Vagina (tissue), 2 donors: ENCODE data around the gene TRIM13. TPM values are rescaled to one million over a fixed set of nuclear protein-coding genes. Genes with fewer than 3 reads are reported as not detected.
A peak's percentile ranks its signal among the peaks of the same experiment; 100 is the strongest.
"Not testable (repeated sequence)": the region's sequence is repeated elsewhere in the genome, so short reads cannot be mapped to it uniquely, and the experiment has no call there.

Source experiments
- DNase-seq, 2 donors: peaks; one replicate each; pipeline ENCODE4 v3.0.0-alpha.2; 2017; ENCODE audit errors: extremely low spot score in 2 of 2
- H3K27ac ChIP-seq: fragments of 200-600 bp; sonication (generic); one replicate; pipeline ENCODE4 v1.5.1; 2019
- H3K27me3 ChIP-seq: fragments of 200-600 bp; sonication (generic); one replicate; pipeline ENCODE4 v1.5.1; 2019
- H3K36me3 ChIP-seq, 2 donors: fragments of 200-600 bp; sonication (generic); one replicate each; pipeline ENCODE4 v1.5.1; 2017 to 2019
- H3K4me1 ChIP-seq: fragments of 200-600 bp; sonication (generic); one replicate; pipeline ENCODE4 v1.5.1; 2019
- H3K4me3 ChIP-seq, 2 donors: fragments of 200-600 bp; sonication (generic); 1 replicate in 1 of 2; 2 replicates in 1 of 2; pipeline ENCODE4 v1.5.1; 2016 to 2019
- H3K9me3 ChIP-seq: fragments of 200-600 bp; sonication (generic); one replicate; pipeline ENCODE4 v1.5.1; 2019
- POLR2A ChIP-seq, 2 donors: fragments of 450-650 bp; IDR thresholded peaks; one replicate each; pipeline ENCODE4 v1.6.1; 2017; ENCODE audit warnings: antibody characterized with exemption in 2 of 2, mild to moderate bottlenecking in 2 of 2, moderate library complexity in 2 of 2
- POLR2AphosphoS5 ChIP-seq, 2 donors: sonication (generic); formaldehyde crosslinking; IDR thresholded peaks; one replicate each; pipeline ENCODE4 v1.9.0; 2017; ENCODE audit warnings: antibody characterized with exemption in 2 of 2, mild to moderate bottlenecking in 2 of 2, low read depth in 1 of 2; ENCODE audit not compliant: insufficient read depth in 1 of 2
- intact Hi-C: fragments of 100-400 bp; cut with DNase I; formaldehyde crosslinking; loops from one replicate; pipeline ENCODE4 v1.15.1; 2023
- total RNA-seq: library from RNA; depleted of rRNA; stranded (reverse); fragments of >200 nt; gene quantifications from one replicate; pipeline ENCODE4 v1.2.3, GENCODE V29; 2016
- TF ChIP-seq, protein P1 (sequence below), 3 experiments: fragments of 450-650 bp in 2 of 3; fragments of 200-600 bp in 1 of 3; sonication (generic) in 1 of 3; IDR thresholded peaks; one replicate each; pipeline ENCODE4 v1.5.1; 2017 to 2019; ENCODE audit warnings: antibody characterized with exemption in 3 of 3, mild to moderate bottlenecking in 2 of 3, moderate library complexity in 2 of 3

Gene TRIM13
- total RNA-seq, 1 donor from 2014 or later, result 12.3 TPM

DNA sequence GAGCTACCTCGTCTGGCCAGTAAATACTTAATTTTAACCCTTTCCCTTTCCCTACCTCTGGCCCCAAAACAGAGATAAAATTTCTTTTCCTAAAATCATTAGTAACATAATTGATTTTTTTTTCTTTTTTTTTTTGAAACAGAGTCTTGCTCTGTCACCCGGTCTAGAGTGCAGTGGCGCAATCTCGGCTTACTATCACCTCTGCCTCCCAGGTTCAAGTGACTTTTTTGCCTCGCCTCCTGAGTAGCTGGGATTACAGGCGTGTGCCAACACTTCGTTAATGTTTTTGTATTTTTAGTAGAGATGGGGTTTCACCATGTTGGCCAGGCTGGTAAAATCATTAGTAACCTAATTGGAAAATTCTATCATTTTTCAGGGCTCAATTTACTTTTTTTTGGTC, 10.4 kb upstream of the TRIM13 start:
- H3K4me1 ChIP-seq, result no peaks in the 10 kb centered on the region
- no peak overlapping the region for H3K4me3 ChIP-seq
- TF ChIP-seq POLR2AphosphoS5 (IDR thresholded peaks at IDR 0.05; ENCODE audit: insufficient read depth in 1 of 2, low read depth in 1 of 2), result no peak
- TF ChIP-seq, protein P1, sequence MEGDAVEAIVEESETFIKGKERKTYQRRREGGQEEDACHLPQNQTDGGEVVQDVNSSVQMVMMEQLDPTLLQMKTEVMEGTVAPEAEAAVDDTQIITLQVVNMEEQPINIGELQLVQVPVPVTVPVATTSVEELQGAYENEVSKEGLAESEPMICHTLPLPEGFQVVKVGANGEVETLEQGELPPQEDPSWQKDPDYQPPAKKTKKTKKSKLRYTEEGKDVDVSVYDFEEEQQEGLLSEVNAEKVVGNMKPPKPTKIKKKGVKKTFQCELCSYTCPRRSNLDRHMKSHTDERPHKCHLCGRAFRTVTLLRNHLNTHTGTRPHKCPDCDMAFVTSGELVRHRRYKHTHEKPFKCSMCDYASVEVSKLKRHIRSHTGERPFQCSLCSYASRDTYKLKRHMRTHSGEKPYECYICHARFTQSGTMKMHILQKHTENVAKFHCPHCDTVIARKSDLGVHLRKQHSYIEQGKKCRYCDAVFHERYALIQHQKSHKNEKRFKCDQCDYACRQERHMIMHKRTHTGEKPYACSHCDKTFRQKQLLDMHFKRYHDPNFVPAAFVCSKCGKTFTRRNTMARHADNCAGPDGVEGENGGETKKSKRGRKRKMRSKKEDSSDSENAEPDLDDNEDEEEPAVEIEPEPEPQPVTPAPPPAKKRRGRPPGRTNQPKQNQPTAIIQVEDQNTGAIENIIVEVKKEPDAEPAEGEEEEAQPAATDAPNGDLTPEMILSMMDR (IDR thresholded peaks at IDR 0.05), result no peak
- no peak for TF ChIP-seq POLR2A (IDR thresholded peaks at IDR 0.05)
- no peak overlapping the region for H3K27ac ChIP-seq
- DNase-seq, result no peak
- H3K9me3 ChIP-seq, result no peaks in the 10 kb centered on the region
- no peaks in the 10 kb centered on the region for H3K36me3 ChIP-seq
- H3K27me3 ChIP-seq, result no peaks in the 10 kb centered on the region
- intact Hi-C loops, result no loop called here

DNA sequence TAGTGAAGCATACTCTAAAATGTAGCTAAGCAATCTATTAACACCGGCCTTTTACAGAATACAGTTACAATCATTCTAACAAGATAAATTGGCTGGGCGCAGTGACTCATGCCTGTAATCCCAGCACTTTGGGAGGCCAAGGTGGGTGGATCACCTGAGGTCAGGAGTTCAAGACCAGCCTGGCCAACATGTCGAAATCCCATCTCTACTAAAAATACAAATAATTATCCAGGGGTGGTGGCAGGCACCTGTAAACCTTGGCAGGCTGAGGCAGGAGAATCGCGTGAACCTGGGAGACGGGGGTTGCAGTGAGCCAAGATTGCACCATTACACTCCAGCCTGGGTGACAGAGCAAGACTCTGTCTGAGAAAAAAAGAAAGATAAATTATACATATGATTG, 6.2 kb upstream of the TRIM13 start:
- H3K9me3 ChIP-seq, H3K27ac ChIP-seq, H3K4me3 ChIP-seq, H3K36me3 ChIP-seq, DNase-seq, intact Hi-C loops, H3K4me1 ChIP-seq, H3K27me3 ChIP-seq: not testable (repeated sequence)

DNA sequence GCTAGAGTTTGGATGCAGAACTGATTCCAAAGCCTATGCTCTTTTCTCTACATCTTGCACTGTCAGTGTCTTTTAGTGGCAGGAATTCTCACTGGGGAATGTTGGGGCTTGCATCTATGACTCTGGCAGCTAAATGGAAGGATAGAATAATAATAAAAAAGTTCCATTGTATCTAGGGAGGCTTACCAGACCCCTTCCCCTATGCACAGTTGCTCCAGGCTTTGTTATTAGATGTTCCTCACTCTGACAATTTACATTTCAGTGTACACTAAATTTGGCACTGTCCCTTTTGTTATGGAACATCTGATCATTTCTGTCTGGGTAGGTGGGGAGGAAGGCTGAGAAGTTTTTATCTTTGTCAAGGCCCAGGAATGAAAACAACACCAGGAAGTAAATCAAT, 3.7 kb upstream of the TRIM13 start:
- no peak for DNase-seq
- H3K4me1 ChIP-seq, result peaks cover 6% of the 10 kb centered on the region
- no peaks in the 10 kb centered on the region for H3K9me3 ChIP-seq
- no peaks in the 10 kb centered on the region for H3K36me3 ChIP-seq
- intact Hi-C loops, result no loop called here
- H3K27me3 ChIP-seq, result no peaks in the 10 kb centered on the region
- no peak overlapping the region for H3K27ac ChIP-seq
- no peak overlapping the region for H3K4me3 ChIP-seq
- TF ChIP-seq, protein P1 (IDR thresholded peaks at IDR 0.05), result no peak
- TF ChIP-seq POLR2A (IDR thresholded peaks at IDR 0.05) (no peak), POLR2AphosphoS5 (IDR thresholded peaks at IDR 0.05; ENCODE audit: insufficient read depth in 1 of 2, low read depth in 1 of 2) (no peak)

DNA sequence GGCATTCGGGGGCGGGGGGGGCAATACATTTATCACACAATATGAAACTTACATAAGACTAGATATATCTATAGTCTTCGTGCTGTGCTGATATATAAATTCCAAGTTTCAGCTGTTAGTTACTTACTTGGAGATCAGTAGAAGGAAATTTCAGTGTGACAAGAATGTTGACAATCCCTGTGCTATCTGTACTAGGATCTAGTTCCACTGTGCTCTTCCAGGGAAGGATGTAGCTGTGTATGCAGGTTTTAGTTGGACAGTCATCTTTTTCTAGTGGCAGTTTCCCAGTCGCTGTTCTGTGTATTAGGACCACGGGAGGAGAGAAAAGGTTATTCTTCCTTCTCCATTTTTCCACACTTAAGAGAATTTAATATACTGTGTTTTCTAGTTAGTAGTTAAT, 3.2 kb upstream of the TRIM13 start:
- intact Hi-C loops, result no loop called here

DNA sequence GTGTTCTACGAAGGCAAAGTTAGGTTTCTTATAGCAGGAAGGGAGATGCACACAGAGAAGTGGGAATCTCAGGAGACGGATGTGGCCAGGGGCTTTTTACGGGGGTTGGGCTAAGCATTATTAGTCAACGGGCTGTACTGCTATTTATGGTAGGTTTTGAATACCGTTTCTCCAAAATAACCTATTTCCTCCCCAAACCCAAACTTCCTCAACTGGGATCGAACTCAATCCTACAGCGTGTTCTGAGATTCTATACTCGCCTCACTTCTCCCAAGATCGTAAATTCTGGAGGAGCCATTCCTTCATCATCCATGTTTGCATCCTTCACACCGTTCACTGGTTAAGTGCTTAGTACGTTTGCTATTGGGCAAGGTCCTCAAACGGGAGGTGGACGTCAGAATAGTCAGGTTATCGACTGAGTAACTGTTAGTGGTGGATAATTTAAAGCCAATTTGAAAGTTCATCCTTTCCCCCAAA, 1.2 kb upstream of the TRIM13 start:
- peak overlapping the region; percentile 65 to 69 for H3K4me3 ChIP-seq
- peak overlapping the region; percentile 92 for H3K27ac ChIP-seq
- H3K4me1 ChIP-seq, result peaks cover 32% of the 10 kb centered on the region
- no peaks in the 10 kb centered on the region for H3K9me3 ChIP-seq
- peaks cover 0 to 6% of the 10 kb centered on the region in 2 donors for H3K36me3 ChIP-seq
- no peaks in the 10 kb centered on the region for H3K27me3 ChIP-seq
- TF ChIP-seq POLR2AphosphoS5 (IDR thresholded peaks at IDR 0.05; ENCODE audit: insufficient read depth in 1 of 2, low read depth in 1 of 2), result no peak
- TF ChIP-seq, protein P1 (IDR thresholded peaks at IDR 0.05), result no peak
- no peak for TF ChIP-seq POLR2A (IDR thresholded peaks at IDR 0.05)
- intact Hi-C loops, result loop anchor here (2.0 kb wide), 1 partner anchor 129 kb away; no protein-coding TSS in a partner anchor
- no peak for DNase-seq

More for the DNA sequence above, 3.2 kb upstream of the TRIM13 start:
- TF ChIP-seq, protein P1 (IDR thresholded peaks at IDR 0.05), result no peak
- no peak for TF ChIP-seq POLR2A (IDR thresholded peaks at IDR 0.05)
- no peak for TF ChIP-seq POLR2AphosphoS5 (IDR thresholded peaks at IDR 0.05; ENCODE audit: insufficient read depth in 1 of 2, low read depth in 1 of 2)
- Histone ChIP-seq H3K27me3 (no peaks in the 10 kb centered on the region), H3K4me3 (no peak overlapping the region), H3K36me3 (no peaks in the 10 kb centered on the region), H3K27ac (no peak overlapping the region), H3K4me1 (peaks cover 12% of the 10 kb centered on the region), H3K9me3 (no peaks in the 10 kb centered on the region)
- no peak for DNase-seq
